ENCODE data around the gene SRPK2.

DNA sequence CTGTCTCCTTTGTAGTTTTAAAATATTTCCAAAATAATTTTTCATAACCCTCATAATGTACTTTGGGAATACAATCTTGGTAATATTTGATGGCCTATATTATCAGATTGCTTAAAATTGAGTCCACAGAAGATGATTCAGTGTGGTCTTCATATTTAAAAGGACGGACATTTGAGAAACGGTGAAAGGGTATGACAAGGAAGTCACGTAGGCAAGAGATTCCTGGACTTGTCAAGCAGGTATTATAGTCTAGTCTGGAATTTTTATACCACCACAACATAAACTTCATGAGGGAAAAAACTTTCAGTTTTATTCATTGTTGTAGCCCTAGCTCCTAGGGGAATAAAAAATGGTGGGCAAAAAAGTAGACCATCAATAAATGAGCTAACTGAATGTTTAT lies 292.4 kb downstream of the SRPK2 start:
- TF ChIP-seq, protein P1, sequence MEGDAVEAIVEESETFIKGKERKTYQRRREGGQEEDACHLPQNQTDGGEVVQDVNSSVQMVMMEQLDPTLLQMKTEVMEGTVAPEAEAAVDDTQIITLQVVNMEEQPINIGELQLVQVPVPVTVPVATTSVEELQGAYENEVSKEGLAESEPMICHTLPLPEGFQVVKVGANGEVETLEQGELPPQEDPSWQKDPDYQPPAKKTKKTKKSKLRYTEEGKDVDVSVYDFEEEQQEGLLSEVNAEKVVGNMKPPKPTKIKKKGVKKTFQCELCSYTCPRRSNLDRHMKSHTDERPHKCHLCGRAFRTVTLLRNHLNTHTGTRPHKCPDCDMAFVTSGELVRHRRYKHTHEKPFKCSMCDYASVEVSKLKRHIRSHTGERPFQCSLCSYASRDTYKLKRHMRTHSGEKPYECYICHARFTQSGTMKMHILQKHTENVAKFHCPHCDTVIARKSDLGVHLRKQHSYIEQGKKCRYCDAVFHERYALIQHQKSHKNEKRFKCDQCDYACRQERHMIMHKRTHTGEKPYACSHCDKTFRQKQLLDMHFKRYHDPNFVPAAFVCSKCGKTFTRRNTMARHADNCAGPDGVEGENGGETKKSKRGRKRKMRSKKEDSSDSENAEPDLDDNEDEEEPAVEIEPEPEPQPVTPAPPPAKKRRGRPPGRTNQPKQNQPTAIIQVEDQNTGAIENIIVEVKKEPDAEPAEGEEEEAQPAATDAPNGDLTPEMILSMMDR (IDR thresholded peaks at IDR 0.05) = no peak
- TF ChIP-seq POLR2A (IDR thresholded peaks at IDR 0.05) = no peak

All from testis (tissue), 2 donors.